22Rv1 (cell line): ENCODE measurements around the gene RPS27A.
"Not testable (repeated sequence)": the region's sequence is repeated elsewhere in the genome, so short reads cannot be mapped to it uniquely, and the experiment has no call there.

ENCODE experiments used
- H3K27ac ChIP-seq: fragments of 450-650 bp; 2 replicates; pipeline ENCODE4 v1.5.1; 2017
- CTCF ChIP-seq: fragments of 450-650 bp; IDR thresholded peaks from 2 replicates; pipeline ENCODE4 v1.5.1; 2017; ENCODE audit warnings: mild to moderate bottlenecking
- ZFX ChIP-seq: fragments of 450-650 bp; IDR thresholded peaks from 2 replicates; pipeline ENCODE4 v1.6.1; 2017; ENCODE audit warnings: antibody characterized with exemption, borderline replicate concordance

RPS27A gene

GRCh38 chr2:55231546-55232083 lies 873 bp upstream of the RPS27A start:
- H3K27ac ChIP-seq = peak overlapping the region; percentile 88
- no peak for TF ChIP-seq ZFX
- no peak for TF ChIP-seq CTCF

DNA sequence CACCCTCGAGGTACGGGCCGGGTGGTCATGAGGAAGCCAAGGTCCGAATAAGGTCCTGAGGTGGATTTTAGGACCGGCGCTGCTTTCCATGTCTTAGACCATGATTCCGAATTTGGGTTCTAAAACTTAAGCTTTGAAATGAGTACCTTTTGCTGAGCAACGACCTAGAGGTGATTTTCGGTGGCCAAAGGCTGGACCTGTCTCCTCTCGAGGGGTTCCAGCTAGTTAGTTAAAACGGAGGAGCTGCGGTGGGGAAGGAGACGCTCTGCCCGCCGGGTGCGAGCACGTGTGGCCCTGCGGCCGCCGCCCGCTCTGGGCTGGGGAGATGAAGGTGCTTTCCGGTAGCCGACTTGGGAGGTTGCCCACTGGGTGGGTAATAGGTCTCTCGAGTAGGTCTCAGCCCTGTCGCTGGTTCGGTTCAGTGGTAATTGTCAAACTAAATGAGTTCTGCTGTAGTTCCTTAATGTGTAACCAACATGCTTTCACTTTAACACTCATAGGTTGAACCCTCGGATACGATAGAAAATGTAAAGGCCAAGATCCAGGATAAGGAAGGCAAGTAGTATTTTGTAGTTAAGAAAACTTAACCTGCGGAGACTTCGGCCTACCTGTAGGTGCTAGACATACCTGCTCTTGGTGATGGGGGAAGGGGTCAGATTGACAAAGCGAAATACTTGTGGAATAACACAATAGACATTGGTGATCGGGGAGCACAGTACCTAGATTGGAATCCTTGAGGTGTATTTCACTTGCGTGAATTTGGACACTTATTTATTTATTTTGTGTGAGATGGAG lies 572 bp downstream of the RPS27A start:
- TF ChIP-seq CTCF (no peak), ZFX (no peak)

DNA sequence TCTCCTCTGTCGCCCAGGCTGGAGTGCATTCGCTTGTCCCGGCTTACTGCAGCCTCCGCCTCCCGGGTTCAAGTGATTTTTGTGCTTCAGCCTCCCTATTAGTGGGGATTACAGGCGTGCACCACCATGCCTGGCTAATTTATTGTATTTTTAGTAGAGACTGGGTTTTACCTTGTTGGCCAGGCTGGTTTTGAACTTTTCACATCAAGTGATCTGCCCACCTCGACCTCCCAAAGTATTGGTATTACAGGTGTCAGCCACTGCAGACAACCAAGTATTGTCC lies 1.1 kb downstream of the RPS27A start:
- H3K27ac ChIP-seq = peak overlapping the region; percentile 88
- no peak for TF ChIP-seq ZFX
- TF ChIP-seq CTCF = no peak

More for the DNA sequence above, 572 bp downstream of the RPS27A start:
- H3K27ac ChIP-seq = peak overlapping the region; percentile 88

DNA sequence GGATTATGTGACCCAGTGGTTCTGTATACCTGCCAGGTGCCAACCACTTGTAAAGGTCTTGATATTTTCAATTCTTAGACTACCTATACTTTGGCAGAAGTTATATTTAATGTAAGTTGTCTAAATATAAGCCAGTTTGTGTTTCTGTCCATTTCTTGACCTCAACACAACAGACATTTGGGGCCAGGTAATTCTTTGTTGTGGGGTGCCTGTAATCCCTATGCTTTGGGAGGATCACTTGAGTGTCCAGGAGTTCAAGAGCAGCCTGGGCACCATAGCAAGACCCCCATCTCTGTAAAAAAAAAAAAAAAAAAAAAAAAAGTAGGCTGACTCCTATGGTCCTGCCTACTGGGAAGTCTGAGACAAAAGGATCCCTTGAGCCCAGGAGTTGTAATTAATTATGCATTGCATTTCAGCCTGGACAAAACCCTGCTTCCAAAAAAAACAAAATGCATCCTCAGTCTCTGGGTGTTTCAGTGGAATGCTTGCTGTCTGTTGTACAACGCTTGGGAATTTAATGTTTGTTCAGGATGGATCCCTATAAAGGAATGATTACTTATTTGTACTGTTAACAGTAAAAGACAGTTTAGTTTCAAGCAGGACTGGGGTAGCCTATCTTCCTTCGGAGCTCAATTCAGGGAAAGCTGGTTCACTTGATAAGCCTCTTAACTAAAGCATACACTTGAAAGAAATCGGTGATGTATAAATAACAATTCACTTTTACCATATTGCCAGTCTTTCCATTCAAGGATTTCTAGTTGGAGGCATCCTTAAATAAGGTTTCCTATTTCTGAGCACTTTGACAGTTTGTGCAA lies 3.4 kb downstream of the RPS27A start:
- no peak for TF ChIP-seq CTCF
- no peak for TF ChIP-seq ZFX
- H3K27ac ChIP-seq = peak overlapping the region; percentile 88

GRCh38 chr2:55236992-55237543 lies 4.6 kb downstream of the RPS27A start:
- no peak for TF ChIP-seq CTCF
- no peak for TF ChIP-seq ZFX
- H3K27ac ChIP-seq = peak overlapping the region; percentile 88

DNA sequence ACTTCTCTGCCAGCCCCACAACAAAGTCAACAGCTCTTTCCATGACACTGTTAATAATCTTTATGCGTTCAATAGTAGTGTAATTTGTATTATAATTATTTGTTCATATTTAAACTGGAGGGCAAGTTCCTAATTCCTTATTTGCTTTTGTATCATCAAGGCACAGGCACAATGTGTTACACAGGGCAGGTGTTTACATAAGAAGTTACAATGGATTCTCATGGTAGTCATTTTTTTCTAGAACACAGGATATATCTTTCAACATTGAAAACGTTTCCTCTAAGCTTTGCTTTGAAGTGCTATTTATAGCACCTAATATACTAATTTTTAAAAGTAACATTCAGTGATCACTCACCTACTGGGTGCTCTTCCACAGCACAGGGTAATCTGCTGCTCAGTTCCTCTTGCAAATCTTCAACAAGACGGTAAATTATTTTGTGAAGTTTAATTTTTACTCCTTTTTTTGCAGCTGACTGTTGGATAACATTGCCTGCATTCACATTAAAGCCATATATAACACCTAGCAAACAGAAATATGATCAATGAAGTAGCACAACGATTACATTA lies 7.3 kb downstream of the RPS27A start:
- peak overlapping the region; percentile 53 for H3K27ac ChIP-seq
- TF ChIP-seq CTCF = no peak
- no peak for TF ChIP-seq ZFX

GRCh38 chr2:55241582-55241981 lies 9.1 kb downstream of the RPS27A start:
- not testable (repeated sequence) for H3K27ac ChIP-seq
